CD8-positive, alpha-beta memory T cell (primary cell): Measurements from ENCODE around the gene KCNMB2. TPM values are rescaled to one million over a fixed set of nuclear protein-coding genes. Genes with fewer than 3 reads are reported as not detected.

Experiments
- CTCF ChIA-PET: fragments of 350-600 bp; sonication (Branson Sonifier 250); formaldehyde crosslinking; loops from one replicate; lab custom pipeline; 2021; ENCODE audit warnings: antibody characterized with exemption; lab: Charles Lee
- POLR2A ChIA-PET: fragments of 350-600 bp; sonication (Branson Sonifier 250); formaldehyde crosslinking; loops from one replicate; lab custom pipeline; 2021; ENCODE audit warnings: antibody characterized with exemption; lab: Charles Lee
- DNase-seq, 5 donors: peaks; one replicate each; pipeline versions ENCODE4 v3.0.0 to v3.0.0-alpha.2; 2020 to 2022; ENCODE audit warnings: mixed read lengths in 1 of 5
- H3K27ac ChIP-seq: one replicate; pipeline ENCODE4 v1.7.0; 2013; ENCODE audit warnings: low read depth, mild to moderate bottlenecking, low read length, moderate library complexity
- H3K27me3 ChIP-seq: 2 replicates; pipeline ENCODE4 v1.7.0; 2013; ENCODE audit warnings: low read length, mild to moderate bottlenecking; ENCODE audit not compliant: insufficient read depth, poor library complexity, severe bottlenecking
- H3K36me3 ChIP-seq: 2 replicates; pipeline ENCODE4 v1.7.0; 2013; ENCODE audit warnings: mild to moderate bottlenecking, low read length, moderate library complexity; ENCODE audit not compliant: insufficient read depth
- H3K4me1 ChIP-seq: 2 replicates; pipeline ENCODE4 v1.7.0; 2013; ENCODE audit warnings: mild to moderate bottlenecking, low read length, moderate library complexity; ENCODE audit not compliant: insufficient read depth
- H3K4me3 ChIP-seq: 2 replicates; pipeline ENCODE4 v1.7.0; 2013; ENCODE audit warnings: mild to moderate bottlenecking, low read length
- H3K9me3 ChIP-seq: 2 replicates; pipeline ENCODE4 v1.7.0; 2013; ENCODE audit warnings: mild to moderate bottlenecking, low read length
- H3K27ac Mint-ChIP-seq, 8 donors: one replicate each; pipeline ENCODE4 v1.8.0; 2020 to 2021; ENCODE audit warnings: mixed read lengths in 8 of 8, mild to moderate bottlenecking in 6 of 8, inconsistent platforms in 3 of 8, moderate library complexity in 3 of 8
- H3K27me3 Mint-ChIP-seq, 2 donors: one replicate each; pipeline ENCODE4 v1.8.0; 2020 to 2021; ENCODE audit warnings: mixed read lengths in 2 of 2, mild to moderate bottlenecking in 1 of 2, moderate library complexity in 1 of 2
- H3K36me3 Mint-ChIP-seq, 3 donors: one replicate each; pipeline ENCODE4 v1.8.0; 2020 to 2021; ENCODE audit warnings: mixed read lengths in 3 of 3, inconsistent platforms in 1 of 3, mild to moderate bottlenecking in 1 of 3
- H3K4me1 Mint-ChIP-seq, 3 donors: one replicate each; pipeline ENCODE4 v1.8.0; 2020 to 2021; ENCODE audit warnings: mixed read lengths in 3 of 3, inconsistent platforms in 1 of 3, mild to moderate bottlenecking in 1 of 3
- H3K4me3 Mint-ChIP-seq, 7 donors: one replicate each; pipeline ENCODE4 v1.8.0; 2020 to 2021; ENCODE audit warnings: mixed read lengths in 7 of 7, mild to moderate bottlenecking in 6 of 7, moderate library complexity in 4 of 7, inconsistent platforms in 2 of 7
- H3K9me3 Mint-ChIP-seq, 5 donors: one replicate each; pipeline ENCODE4 v1.8.0; 2020 to 2022; ENCODE audit warnings: mixed read lengths in 5 of 5, mild to moderate bottlenecking in 3 of 5, moderate library complexity in 2 of 5, inconsistent platforms in 1 of 5
- polyA plus RNA-seq: library from polyadenylated mRNA; unstranded; fragments of 300-500 nt; fragmentation: Illumina TruSeq; gene quantifications from one replicate; pipeline ENCODE4 v1.2.3, GENCODE V29; 2021
- total RNA-seq, 2 experiments: library from RNA; stranded (reverse); gene quantifications; one replicate each; pipeline ENCODE4 v1.2.3, GENCODE V29; 2021

KCNMB2 gene
- total and polyA plus RNA-seq, 3 experiments from 2014 or later, result not detected

GRCh38 chr3:178645503-178645902 is 109.3 kb downstream of the KCNMB2 start:
- no peak for DNase-seq
- Histone ChIP-seq H3K27ac (no peak overlapping the region), H3K36me3 (no peaks in the 10 kb centered on the region), H3K9me3 (no peaks in the 10 kb centered on the region), H3K4me1 (no peaks in the 10 kb centered on the region), H3K27me3 (no peaks in the 10 kb centered on the region), H3K4me3 (no peak overlapping the region)
- peaks cover 2 to 4% of the 10 kb centered on the region in 2 donors for H3K27me3 Mint-ChIP-seq
- POLR2A ChIA-PET, result no interaction called here
- no peak overlapping the region for H3K4me3 Mint-ChIP-seq
- CTCF ChIA-PET, result no interaction called here
- H3K27ac Mint-ChIP-seq, result no peak overlapping the region
- no peaks in the 10 kb centered on the region for H3K4me1 Mint-ChIP-seq
- no peaks in the 10 kb centered on the region for H3K36me3 Mint-ChIP-seq
- H3K9me3 Mint-ChIP-seq, result peaks cover 0 to 7% (median 4%) of the 10 kb centered on the region in 5 donors

- no peaks in the 10 kb centered on the region for H3K4me1 ChIP-seq
- no peak overlapping the region for H3K27ac ChIP-seq
- H3K36me3 Mint-ChIP-seq, result no peaks in the 10 kb centered on the region
Measured at GRCh38 chr3:178646186-178646862, 110.1 kb downstream of the KCNMB2 start.

GRCh38 chr3:178655488-178655887 is 119.3 kb downstream of the KCNMB2 start:
- ChIA-PET POLR2A (no interaction called here), CTCF (no interaction called here)
- Mint-ChIP-seq H3K9me3 (peaks cover 0 to 10% (median 4%) of the 10 kb centered on the region in 5 donors), H3K27ac (no peak overlapping the region), H3K4me3 (no peak overlapping the region), H3K27me3 (peaks cover 0 to 2% of the 10 kb centered on the region in 2 donors), H3K36me3 (no peaks in the 10 kb centered on the region), H3K4me1 (no peaks in the 10 kb centered on the region)
- Histone ChIP-seq H3K4me3 (no peak overlapping the region), H3K27me3 (no peaks in the 10 kb centered on the region), H3K27ac (no peak overlapping the region), H3K36me3 (no peaks in the 10 kb centered on the region), H3K4me1 (no peaks in the 10 kb centered on the region), H3K9me3 (no peaks in the 10 kb centered on the region)
- no peak for DNase-seq

More at GRCh38 chr3:178646186-178646862, 110.1 kb downstream of the KCNMB2 start:
- Mint-ChIP-seq H3K27ac (no peak overlapping the region), H3K4me1 (no peaks in the 10 kb centered on the region), H3K9me3 (peaks cover 0 to 8% (median 6%) of the 10 kb centered on the region in 5 donors), H3K27me3 (peaks cover 2 to 4% of the 10 kb centered on the region in 2 donors), H3K4me3 (no peak overlapping the region)
- Histone ChIP-seq H3K9me3 (no peaks in the 10 kb centered on the region), H3K27me3 (no peaks in the 10 kb centered on the region), H3K4me3 (no peak overlapping the region), H3K36me3 (no peaks in the 10 kb centered on the region)
- DNase-seq, result no peak
- CTCF ChIA-PET, result no interaction called here
- POLR2A ChIA-PET, result no interaction called here

- H3K36me3 ChIP-seq, result no peaks in the 10 kb centered on the region
- Mint-ChIP-seq H3K27ac (no peak overlapping the region), H3K4me3 (no peak overlapping the region), H3K27me3 (no peaks in the 10 kb centered on the region), H3K9me3 (peaks cover 0 to 4% (median 0%) of the 10 kb centered on the region in 5 donors), H3K36me3 (no peaks in the 10 kb centered on the region), H3K4me1 (no peaks in the 10 kb centered on the region)
- no peaks in the 10 kb centered on the region for H3K4me1 ChIP-seq
- POLR2A ChIA-PET, result no interaction called here
- no peak overlapping the region for H3K27ac ChIP-seq
- no peak for DNase-seq
- H3K27me3 ChIP-seq, result no peaks in the 10 kb centered on the region
- no peaks in the 10 kb centered on the region for H3K9me3 ChIP-seq
- no peak overlapping the region for H3K4me3 ChIP-seq
- CTCF ChIA-PET, result interaction anchor here (1.1 kb wide), 1 partner anchor 10 kb away, joined by 3 read pairs; no protein-coding TSS in a partner anchor
Measured at GRCh38 chr3:178658694-178659325, 122.6 kb downstream of the KCNMB2 start.

GRCh38 chr3:178663201-178663934 is 127.1 kb downstream of the KCNMB2 start:
- no peak overlapping the region for H3K4me3 Mint-ChIP-seq
- H3K27me3 Mint-ChIP-seq, result peaks cover 0 to 3% of the 10 kb centered on the region in 2 donors
- H3K36me3 Mint-ChIP-seq, result no peaks in the 10 kb centered on the region
- Histone ChIP-seq H3K4me1 (no peaks in the 10 kb centered on the region), H3K27me3 (no peaks in the 10 kb centered on the region), H3K36me3 (no peaks in the 10 kb centered on the region), H3K27ac (no peak overlapping the region), H3K4me3 (no peak overlapping the region), H3K9me3 (no peaks in the 10 kb centered on the region)
- DNase-seq, result no peak
- H3K4me1 Mint-ChIP-seq, result no peaks in the 10 kb centered on the region
- CTCF ChIA-PET, result no interaction called here
- no peak overlapping the region for H3K27ac Mint-ChIP-seq
- POLR2A ChIA-PET, result no interaction called here
- peaks cover 0 to 2% (median 0%) of the 10 kb centered on the region in 5 donors for H3K9me3 Mint-ChIP-seq

- H3K4me1 Mint-ChIP-seq, result peaks cover 0 to 7% (median 0%) of the 10 kb centered on the region in 3 donors
- Histone ChIP-seq H3K4me1 (no peaks in the 10 kb centered on the region), H3K27me3 (no peaks in the 10 kb centered on the region), H3K27ac (no peak overlapping the region), H3K9me3 (no peaks in the 10 kb centered on the region), H3K36me3 (no peaks in the 10 kb centered on the region), H3K4me3 (no peak overlapping the region)
- no peak overlapping the region for H3K27ac Mint-ChIP-seq
- DNase-seq, result no peak
- H3K36me3 Mint-ChIP-seq, result no peaks in the 10 kb centered on the region
- no peak overlapping the region for H3K4me3 Mint-ChIP-seq
- POLR2A ChIA-PET, result no interaction called here
- H3K27me3 Mint-ChIP-seq, result peaks cover 0 to 3% of the 10 kb centered on the region in 2 donors
- CTCF ChIA-PET, result no interaction called here
- no peaks in the 10 kb centered on the region for H3K9me3 Mint-ChIP-seq
Measured at GRCh38 chr3:178665747-178666146, 129.5 kb downstream of the KCNMB2 start.

GRCh38 chr3:178669022-178669601 is 132.9 kb downstream of the KCNMB2 start:
- CTCF ChIA-PET, result interaction anchor here (1.4 kb wide), 1 partner anchor 10 kb away, joined by 3 read pairs; no protein-coding TSS in a partner anchor
- H3K4me1 Mint-ChIP-seq, result peaks cover 0 to 7% (median 0%) of the 10 kb centered on the region in 3 donors
- H3K4me3 Mint-ChIP-seq, result no peak overlapping the region
- Histone ChIP-seq H3K4me1 (no peaks in the 10 kb centered on the region), H3K27me3 (no peaks in the 10 kb centered on the region), H3K9me3 (no peaks in the 10 kb centered on the region), H3K36me3 (no peaks in the 10 kb centered on the region), H3K4me3 (no peak overlapping the region), H3K27ac (no peak overlapping the region)
- POLR2A ChIA-PET, result no interaction called here
- no peaks in the 10 kb centered on the region for H3K9me3 Mint-ChIP-seq
- no peak overlapping the region for H3K27ac Mint-ChIP-seq
- H3K27me3 Mint-ChIP-seq, result peaks cover 0 to 3% of the 10 kb centered on the region in 2 donors
- H3K36me3 Mint-ChIP-seq, result no peaks in the 10 kb centered on the region
- DNase-seq, result no peak
